Thyroid gland (tissue), 4 donors: Measurements from ENCODE around the gene UBE2L3.
"Not testable (repeated sequence)": the region's sequence is repeated elsewhere in the genome, so short reads cannot be mapped to it uniquely, and the experiment has no call there.

Experiments
- POLR2A ChIP-seq, 2 donors: fragments of 450-650 bp; IDR thresholded peaks; one replicate each; pipeline ENCODE4 v1.6.1; 2017; ENCODE audit warnings: antibody characterized with exemption in 2 of 2, mild to moderate bottlenecking in 2 of 2, moderate library complexity in 1 of 2
- TF ChIP-seq, protein P1 (sequence below), 6 experiments: fragments of 200-600 bp in 3 of 6; fragments of 450-650 bp in 3 of 6; sonication (generic) in 3 of 6; IDR thresholded peaks; one replicate each; pipeline ENCODE4 v1.5.1; 2016 to 2019; ENCODE audit warnings: antibody characterized with exemption in 6 of 6, mild to moderate bottlenecking in 2 of 6, inconsistent platforms in 1 of 6, moderate library complexity in 1 of 6

DNA sequence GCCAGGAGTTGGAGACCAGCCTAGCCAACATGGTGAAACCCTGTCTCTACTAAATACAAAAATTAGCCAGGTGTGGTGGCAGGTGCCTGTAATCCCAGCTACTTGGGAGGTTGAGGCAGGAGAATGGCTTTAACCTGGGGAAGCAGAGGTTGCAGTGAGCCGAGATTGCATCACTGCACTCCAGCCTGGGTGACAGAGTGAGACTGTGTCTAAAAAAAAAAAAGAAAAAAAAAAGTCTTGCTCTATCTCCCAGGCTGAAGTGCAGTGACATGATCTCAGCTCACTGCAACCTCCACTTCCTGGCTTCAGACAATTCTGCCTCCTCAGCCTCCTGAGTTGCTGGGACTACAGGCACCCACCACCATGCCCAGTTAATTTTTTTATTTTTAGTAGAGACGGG, 69.9 kb downstream of the UBE2L3 start:
- TF ChIP-seq, protein P1, sequence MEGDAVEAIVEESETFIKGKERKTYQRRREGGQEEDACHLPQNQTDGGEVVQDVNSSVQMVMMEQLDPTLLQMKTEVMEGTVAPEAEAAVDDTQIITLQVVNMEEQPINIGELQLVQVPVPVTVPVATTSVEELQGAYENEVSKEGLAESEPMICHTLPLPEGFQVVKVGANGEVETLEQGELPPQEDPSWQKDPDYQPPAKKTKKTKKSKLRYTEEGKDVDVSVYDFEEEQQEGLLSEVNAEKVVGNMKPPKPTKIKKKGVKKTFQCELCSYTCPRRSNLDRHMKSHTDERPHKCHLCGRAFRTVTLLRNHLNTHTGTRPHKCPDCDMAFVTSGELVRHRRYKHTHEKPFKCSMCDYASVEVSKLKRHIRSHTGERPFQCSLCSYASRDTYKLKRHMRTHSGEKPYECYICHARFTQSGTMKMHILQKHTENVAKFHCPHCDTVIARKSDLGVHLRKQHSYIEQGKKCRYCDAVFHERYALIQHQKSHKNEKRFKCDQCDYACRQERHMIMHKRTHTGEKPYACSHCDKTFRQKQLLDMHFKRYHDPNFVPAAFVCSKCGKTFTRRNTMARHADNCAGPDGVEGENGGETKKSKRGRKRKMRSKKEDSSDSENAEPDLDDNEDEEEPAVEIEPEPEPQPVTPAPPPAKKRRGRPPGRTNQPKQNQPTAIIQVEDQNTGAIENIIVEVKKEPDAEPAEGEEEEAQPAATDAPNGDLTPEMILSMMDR (IDR thresholded peaks at IDR 0.05), result not testable (repeated sequence)
- TF ChIP-seq POLR2A (IDR thresholded peaks at IDR 0.05), result not testable (repeated sequence)
